ENCODE measurements around the gene USP49.
A peak's percentile ranks its signal among the peaks of the same experiment; 100 is the strongest.

USP49 gene

DNA sequence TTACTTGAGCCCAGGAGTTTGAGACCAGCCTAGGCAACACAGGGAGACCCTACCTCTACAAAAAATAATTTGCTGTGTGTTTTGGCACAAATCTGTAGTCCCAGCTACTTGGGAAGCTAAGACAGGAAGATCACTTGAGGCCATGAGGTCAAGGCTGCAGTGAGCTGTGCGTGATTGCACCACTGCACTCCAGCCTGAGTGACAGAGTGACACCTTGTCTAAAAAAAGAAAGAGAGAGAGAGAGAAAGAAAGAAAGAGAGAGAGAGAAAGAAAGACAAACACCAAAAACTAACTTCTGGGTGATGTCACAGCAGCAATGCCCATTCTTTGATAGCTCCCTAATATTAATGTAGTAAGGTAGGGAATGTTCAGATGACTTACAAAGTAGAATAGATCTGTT is 20.4 kb downstream of the USP49 start:
- DNase-seq (ENCODE audit: low spot score) = no peak

DNA sequence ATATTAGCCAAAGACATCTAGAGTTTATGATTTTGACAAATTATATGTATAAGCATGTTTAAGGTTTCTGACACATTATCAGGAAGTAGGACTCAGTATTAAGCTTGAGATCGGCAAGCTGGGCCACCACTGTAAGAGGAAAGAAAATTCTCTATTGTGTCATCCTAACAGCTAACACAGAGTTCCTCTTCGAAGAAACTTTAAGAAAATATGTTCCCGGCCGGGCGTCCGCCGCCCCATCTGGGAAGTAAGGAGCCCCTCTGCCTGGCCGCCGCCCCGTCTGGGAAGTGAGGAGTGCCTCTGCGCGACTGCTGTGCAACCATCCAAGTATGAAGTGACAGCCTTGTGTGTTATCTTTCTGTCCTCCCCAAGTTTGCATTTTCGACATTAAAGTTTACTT is 23.0 kb downstream of the USP49 start:
- no peak for DNase-seq (ENCODE audit: low spot score)

DNA sequence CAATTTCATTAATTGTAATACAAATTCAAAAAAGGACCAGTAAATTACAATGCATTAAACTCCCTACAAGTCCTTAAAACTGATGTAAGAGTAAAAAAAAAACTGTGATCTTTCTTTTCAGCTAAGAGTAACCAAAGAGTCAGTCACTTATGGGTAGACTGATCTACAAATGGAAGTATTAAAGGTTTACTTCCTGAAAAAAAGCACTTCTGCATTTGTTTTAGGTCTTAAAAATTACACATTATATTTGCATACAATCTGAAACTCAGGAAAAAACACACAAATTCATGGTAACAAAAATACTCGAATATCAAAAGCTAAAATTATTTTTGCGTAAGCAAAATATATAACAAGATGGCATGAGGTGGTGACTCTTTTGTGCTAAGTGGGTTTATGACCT is 23.5 kb downstream of the USP49 start:
- no peak for DNase-seq (ENCODE audit: low spot score)

DNA sequence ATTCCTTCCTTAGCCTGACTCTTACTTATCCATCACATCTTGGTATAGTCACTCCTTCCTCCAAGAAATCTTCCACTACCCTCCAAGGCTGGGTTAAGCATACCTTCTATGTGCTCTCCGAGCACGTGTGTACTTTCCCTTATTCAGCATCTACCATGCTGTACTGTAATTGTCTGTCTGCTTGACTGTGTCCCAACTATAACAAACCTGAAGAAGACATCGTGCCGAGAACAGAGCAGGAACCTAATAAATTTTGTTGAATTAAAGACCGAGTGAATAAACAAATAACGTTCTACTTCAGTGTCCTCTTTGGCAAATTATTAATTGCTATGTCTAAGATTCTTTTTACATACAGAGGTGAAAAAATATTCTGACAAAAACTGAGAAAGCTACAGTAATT is 35.8 kb downstream of the USP49 start:
- no peak for DNase-seq (ENCODE audit: low spot score)

DNA sequence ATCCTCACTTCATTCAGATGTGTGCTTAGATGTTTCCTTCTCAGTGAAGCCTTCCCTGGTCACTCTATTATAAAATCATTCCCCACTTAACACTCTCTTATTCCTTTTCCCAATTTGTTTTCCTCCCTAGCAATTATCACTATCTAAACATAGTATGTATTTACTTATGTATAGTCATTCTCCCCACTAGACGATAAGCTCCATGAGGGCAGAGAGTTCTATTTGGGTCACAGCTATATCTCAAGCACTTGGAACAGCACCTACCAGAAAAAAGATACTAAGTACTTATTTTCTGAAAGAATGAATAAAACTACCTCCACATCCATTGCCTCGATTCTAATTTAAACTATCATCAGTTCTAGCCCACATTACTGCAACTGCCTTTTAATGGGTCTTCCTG is 36.5 kb downstream of the USP49 start:
- DNase-seq (ENCODE audit: low spot score) = no peak

DNA sequence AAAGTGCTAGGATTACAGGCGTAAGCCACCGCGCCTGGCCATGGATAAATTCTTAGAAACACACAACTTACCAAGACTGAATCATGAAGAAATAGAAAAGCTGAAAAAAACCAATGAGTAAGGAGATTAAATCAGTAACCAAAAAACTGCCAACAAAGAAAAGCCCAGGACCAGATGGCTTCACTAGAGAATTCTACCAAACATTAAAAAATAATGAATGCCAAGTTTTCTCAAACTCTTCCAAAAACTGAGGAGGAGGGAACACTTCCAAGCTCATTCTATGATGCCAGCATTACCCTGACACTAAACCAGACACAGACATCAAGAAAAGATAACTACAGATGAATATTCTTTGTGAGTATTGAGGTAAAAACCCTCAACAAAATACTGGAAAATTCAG is 44.3 kb downstream of the USP49 start:
- DNase-seq (ENCODE audit: low spot score) = no peak

DNA sequence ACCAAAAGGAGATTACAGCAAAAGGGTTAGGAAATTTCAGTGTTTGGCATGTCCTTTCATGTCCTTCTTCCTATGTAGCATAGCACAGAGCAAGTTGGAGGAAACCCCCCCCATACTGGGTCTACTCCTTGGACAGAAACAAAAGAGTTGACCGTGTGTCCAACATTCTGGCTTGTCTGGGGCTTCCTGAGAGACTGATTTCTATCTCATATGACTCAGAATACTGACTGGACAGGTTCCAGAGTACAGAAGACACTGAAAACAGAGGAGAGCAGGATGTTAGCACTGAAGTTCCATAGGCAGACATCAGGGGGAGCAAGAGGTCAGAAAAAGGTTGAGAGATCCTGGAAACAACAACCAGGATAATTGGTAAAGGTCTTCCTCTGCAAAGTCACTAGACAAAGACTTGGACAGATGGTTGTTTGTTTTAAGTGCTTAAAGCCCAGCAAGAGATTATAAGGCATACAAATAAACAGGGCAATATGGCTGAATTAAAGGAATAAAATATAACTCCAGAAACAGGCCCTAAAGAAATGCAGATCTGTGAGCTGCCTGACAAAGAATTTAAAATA is 48.4 kb downstream of the USP49 start:
- peak; percentile 73 for DNase-seq (ENCODE audit: low spot score)

DNA sequence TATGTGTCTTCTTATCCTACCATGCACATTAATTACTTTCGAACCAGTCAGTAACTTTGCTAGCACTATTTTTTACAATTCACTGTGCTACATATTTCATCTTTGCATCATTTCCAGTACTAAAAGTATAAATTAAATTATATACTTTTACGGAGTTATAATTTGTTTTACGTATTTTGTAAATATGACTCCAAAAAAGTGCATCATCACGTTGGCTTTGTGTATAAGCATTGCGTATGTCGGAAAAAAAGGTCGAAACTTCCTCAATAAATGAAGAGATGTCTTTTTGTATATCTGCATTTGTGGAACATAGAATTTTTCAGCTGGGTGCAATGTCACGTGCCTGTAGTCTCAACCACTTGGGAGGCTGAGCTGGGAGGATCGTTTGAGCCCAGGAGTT is 52.0 kb downstream of the USP49 start:
- no peak for DNase-seq (ENCODE audit: low spot score)

DNA sequence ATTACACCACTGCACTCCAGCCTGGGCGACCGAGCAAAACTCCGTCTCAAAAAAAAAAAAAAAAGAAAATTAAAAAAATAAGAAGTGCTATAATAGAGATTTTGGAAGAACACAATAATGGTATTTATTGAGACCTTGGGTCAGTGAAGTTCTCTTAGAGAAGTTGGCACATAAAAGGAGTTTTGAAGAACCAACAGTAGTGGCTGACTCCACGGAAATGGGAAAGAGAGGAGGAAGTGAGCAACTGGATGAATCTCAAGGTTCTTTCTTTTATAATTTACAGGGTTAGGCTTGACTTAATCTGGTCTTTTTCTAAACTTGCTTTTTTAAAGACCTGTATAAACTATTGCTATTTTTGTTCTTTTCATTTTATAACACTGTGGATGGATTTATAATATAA is 54.8 kb downstream of the USP49 start:
- DNase-seq (ENCODE audit: low spot score) = no peak

DNA sequence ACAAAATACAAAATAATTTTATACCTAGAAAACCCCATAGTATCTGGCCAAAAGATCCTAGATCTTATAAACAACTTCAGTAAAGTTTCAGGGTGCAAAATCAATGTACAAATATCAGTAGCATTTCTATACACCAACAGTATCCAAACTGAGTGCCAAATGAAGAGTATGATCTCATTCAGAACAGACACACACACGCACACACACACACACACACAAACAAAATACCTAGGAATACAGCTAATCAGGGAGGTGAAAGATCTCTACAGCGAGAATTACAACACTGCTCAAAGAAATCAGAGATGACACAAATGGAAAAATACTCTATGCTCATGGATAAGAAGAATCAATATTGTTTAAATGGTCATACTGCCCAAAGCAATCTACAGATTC is 58.5 kb downstream of the USP49 start:
- no peak for DNase-seq (ENCODE audit: low spot score)

DNA sequence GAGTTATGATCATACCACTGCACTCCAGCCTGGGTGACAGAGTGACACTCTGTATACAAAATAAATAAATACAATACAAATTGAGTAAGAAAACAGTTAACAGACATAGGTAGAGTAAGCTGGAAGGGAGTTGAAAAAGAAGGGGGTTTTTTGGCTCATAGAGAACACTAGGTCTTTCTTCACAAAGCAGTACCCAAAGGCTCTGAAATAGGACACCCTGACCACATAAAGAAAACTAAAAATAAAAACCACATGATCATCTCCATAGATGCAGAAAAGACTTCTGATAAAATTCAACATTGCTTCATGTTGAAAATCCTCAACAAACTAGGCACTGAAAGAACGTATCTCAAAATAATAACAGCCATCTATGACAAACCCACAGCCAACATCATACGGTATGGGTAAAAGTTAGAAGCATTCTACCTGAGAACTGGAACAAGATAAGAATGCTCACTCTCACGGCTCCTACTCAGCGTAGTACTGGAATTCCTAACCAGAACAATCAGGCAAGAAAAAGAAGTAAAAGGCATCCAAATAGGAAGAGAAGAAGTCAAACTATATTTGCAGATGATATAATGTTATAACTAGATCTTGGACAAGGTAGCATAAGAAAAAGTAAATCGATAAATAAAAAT is 59.0 kb downstream of the USP49 start:
- DNase-seq (ENCODE audit: low spot score) = no peak

DNA sequence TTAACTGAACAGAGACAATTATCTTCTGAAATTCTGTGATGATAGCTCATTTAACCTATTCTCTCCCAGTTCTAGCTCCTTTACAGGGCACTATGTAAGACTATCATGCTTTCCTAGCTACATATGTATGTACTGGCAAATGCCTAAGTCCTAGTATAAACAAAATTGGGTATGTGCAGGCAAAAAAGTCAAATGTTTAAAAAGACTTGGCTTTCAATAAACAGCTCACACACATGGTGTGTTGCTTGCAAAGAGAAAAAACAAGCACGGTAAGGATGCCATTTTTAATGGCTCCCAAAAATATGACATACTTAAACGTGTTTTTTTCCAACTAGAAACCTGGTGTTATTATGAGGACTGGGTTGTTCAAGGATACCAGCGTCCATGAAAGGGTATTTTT is 62.9 kb downstream of the USP49 start:
- no peak for DNase-seq (ENCODE audit: low spot score)

DNA sequence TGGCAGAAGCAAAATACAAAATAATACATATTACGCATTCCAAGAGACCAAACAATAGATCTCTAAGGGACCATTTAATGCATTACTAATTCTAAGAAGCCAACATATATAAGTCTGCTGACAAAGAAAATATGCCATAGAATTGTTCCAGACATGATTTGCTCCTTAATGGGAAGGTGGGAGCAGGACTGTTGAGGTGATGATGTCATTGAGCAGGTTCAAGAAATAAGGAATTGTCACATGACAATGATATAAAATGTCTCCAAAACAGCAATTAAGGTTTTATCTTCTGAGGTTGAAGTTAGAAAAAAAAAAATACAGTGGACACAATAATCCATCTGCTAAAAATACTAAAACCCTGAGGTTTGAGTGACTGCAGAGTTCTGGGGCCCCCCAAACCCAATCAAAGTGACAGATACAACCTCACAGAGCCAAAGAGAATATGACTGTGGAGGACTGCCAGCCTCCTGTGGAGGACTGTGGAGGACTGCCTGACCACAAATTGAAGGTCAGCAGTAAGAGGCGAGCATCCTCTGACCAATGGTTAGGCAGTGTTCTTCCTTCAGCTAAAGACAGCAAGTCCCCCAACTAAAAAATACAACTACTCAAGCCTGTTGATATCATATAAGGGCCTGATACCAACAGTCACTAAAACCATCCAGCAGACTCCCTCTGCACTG is 68.7 kb downstream of the USP49 start:
- DNase-seq (ENCODE audit: low spot score) = no peak

DNA sequence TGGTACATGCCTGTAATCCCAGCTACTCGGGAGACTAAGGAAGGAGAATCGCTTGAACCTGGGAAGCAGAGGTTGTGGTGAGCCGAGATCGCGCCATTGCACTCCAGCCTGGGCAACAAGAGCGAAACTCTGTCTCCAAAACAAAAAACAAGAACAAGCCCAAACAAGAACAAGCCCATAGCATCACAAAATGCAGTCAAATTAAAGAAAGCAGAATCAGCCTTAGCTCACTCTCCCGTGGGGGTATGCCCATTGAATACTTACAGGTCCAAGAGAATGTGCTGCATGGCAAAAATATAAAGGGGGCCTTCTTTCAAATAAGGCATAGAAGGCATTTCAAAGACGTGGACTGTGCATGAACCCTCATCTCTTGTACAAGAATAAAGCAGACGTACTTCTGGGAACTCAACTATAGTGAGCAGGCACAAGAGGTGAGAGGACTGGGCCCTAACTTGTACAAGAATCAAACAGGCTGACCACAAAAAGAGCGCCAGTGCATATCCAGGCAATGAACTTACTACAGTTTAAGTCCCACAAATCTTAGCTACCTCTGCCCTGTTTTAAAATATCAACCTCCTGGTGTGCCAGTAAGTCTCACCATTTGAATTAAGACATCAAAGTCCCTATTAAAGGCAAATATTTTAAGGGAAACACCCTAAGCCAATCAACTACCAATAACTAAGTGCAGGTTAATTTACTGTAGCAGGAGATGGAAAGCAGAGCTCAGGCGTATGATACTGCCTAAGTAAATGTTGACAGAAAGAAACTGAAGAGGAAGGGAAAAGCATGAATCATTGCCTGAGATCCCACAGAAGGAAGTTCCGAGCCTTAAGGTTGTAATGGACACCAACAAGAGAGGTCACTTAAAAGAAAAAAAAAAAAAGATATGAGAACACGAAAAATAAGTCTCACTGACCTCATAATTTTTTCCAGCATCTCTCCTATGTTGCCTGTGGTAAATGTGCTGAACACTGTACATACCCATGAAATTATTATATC is 70.3 kb downstream of the USP49 start:
- DNase-seq (ENCODE audit: low spot score) = no peak

DNA sequence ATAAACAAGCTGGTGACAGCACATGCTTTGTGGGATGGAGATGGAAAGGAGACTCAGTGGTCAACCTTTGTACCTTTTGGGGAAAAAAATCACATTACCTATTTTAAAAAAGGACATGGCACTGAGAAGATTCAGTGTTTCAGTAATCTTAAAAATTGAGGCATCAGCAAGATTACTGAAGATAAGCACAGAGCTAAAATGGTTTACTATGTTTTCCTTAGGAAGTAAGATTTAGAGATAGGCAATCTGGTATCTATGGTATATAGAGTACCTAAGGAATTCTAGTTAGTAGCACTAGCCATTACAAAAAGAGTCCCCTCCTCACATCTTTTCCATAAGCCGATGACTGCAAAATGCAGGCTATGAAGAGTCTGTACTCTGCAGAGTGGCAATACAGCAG is 72.0 kb downstream of the USP49 start:
- no peak for DNase-seq (ENCODE audit: low spot score)

DNA sequence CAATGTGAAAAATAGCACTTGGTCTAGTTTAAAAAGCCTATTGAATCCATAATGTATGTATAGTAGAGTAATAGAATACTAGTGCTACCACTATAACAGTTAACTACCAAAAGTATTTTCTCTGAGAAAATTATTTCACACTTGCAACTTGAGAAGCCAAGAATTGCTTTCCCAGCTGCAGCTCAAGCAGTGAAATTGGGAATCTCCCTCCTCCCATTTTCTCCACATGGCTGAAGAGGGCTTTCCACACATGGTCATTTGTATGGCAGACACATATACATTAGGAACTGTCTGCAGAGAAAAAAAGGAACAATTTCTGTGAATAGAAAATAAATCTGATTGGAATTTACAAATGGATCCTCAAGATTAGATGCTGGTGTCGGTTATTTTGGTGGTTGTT is 73.2 kb downstream of the USP49 start:
- DNase-seq (ENCODE audit: low spot score) = no peak

DNA sequence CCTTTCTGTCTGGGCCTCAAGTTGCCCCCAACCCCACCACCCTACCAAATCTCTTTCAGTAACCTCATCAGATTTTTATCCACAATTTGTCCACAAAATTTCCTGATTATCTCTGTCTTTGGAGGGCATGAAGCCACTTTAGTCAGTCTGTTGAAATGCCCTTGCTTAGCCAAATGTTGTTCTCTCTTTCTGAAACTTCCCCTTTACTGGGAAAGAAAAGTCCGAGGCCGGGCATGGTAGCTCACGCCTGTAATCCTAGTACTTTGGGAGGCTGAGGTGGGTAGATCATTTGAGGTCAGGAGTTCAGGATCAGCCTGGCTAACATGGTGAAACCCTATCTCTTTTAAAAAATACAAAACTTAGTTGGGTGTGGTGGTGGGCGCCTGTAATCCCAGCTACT is 73.9 kb downstream of the USP49 start:
- DNase-seq (ENCODE audit: low spot score) = no peak

DNA sequence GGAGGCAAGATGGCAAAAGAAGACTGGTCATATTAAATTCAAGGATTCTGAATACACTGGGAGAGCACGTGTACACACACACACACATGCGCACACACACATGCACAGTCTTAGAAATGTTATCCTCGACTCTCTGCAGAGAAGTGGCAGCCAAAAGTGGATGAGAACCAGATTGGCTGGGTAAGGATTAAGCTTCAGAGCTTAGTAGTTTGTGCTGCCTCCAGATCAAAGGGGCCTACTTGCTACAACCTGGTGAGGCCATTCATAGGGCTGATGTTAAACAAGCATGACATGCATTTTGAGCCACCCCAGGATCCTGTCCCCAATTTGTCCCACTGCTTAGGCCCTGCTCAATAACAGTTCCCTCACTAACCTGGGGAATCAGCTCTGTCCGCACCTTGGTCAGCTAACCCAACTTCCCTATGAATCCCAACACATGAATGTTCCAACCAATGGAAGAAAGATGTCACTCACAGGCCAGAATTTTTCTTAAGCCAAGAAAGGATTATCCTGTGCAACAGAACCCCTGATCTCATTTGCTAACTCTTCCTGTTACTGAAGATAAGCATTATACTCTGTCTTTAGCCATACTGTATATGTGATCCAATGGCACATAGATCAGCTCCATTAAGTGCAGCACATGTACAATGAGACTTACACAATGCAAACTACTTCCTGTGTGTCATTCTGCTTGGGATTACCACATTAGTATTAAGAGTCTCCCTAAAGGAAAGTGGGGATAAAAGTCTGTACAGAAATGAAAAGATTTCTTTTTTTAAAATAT is 76.7 kb downstream of the USP49 start:
- peak; percentile 70 for DNase-seq (ENCODE audit: low spot score)

DNA sequence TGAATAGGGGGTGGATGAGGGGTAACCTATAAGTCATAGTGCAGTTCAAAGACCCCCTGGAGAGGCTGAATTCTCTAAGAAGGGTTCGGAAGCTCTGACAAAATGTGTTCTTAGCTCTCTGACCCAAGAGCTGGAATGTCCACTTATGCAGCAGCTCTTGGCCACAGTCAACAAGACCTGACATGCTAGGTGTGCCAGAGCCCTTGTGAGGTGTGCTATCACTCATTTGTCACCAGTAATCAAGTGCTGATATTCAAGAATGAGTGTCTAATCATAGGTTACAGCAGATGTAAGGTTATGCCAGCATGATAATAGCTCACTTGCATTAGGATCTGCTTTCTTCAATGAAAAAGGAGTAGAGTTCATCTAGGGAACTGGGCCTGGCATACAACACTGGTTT is 79.6 kb downstream of the USP49 start:
- DNase-seq (ENCODE audit: low spot score) = no peak

DNA sequence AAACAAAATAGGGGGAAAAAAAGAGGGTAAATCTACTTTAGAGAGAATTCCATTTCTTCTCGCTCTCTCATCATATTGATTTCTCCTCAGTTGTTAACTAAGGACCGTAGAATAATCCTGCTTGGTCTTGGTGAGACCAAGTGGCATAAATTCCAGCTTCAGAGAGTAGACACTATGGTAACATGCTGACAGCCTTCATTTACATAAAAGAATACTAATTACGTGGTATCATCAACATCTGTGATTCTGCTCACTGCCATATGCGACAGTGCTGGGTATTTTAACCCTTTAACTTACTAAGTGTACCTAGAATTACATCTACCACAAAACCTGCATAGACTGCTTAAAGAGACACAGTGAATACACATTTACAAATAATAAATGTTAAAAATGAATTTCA is 80.5 kb downstream of the USP49 start:
- no peak for DNase-seq (ENCODE audit: low spot score)

DNA sequence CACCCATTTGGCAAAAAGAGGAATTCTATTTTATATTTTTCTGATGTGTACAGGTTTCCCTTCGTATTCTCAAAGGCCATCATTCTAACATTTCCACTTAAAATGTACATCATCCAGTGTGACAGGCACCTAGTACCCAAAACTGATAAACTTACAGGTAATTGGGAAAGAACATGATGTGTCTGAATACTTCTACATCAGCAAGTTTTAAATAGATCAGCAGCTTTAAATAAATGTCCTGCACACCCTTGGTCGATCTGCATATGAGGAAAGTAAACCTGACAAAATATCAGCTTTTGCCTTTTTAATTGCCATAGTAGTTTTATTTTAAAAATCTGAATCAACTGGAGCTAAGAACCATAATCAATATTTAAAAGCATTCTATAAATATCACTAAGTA is 81.2 kb downstream of the USP49 start:
- DNase-seq (ENCODE audit: low spot score) = no peak

DNA sequence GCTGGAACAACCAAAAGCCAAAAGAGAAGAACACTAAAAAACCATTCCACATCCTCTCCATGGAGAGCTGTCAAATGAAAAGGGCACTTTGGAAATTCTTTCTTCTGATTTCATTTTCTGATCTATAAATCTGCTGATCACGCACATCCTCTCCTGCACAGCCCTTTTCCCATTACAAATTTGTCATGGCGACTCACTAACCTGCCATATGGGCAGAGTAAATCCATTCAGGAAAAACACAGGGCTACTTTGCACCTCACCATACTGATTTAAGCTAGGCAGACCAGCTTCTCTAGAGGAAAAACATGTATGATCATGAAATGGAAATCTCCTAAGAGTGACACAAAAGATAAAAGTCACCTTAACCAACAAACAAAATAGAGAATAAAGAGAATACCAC is 81.7 kb downstream of the USP49 start:
- DNase-seq (ENCODE audit: low spot score) = no peak

Measured in D341Med (cell line).